ENCODE results near the gene SLC26A4. TPM values are rescaled to one million over a fixed set of nuclear protein-coding genes. Genes with fewer than 3 reads are reported as not detected.
"Not testable (repeated sequence)": the region's sequence is repeated elsewhere in the genome, so short reads cannot be mapped to it uniquely, and the experiment has no call there.

SLC26A4 gene
- total RNA-seq, 6 donors from 2014 or later: 0.11 to 1.0 (median 0.56) TPM

- Histone ChIP-seq H3K27me3 (no peaks in the 10 kb centered on the region), H3K9me3 (no peaks in the 10 kb centered on the region), H3K4me1 (no peaks in the 10 kb centered on the region), H3K27ac (no peak overlapping the region), H3K4me3 (no peak overlapping the region), H3K36me3 (no peaks in the 10 kb centered on the region)
- TF ChIP-seq POLR2A (IDR thresholded peaks at IDR 0.05): no peak
- no peak for TF ChIP-seq POLR2AphosphoS5 (IDR thresholded peaks at IDR 0.05)
- TF ChIP-seq EP300 (IDR thresholded peaks at IDR 0.05): no peak
- TF ChIP-seq CTCF (IDR thresholded peaks at IDR 0.05): no peak
- no peak for DNase-seq
- 90% methylated on average over 1 of the region's 1 CpG for WGBS, 2 donors
- no peak for ATAC-seq (ENCODE audit: low FRiP score in 2 of 2)
Measured at GRCh38 chr7:107638594-107638993, 22.0 kb upstream of the SLC26A4 start.

- not testable (repeated sequence) for H3K4me3 ChIP-seq; H3K36me3 ChIP-seq; H3K4me1 ChIP-seq; ATAC-seq (ENCODE audit: low FRiP score in 2 of 2); H3K27ac ChIP-seq; DNase-seq; H3K27me3 ChIP-seq; H3K9me3 ChIP-seq
- WGBS, 2 donors: 79 to 96% methylated on average over 2 of the region's 2 CpGs
Measured at GRCh38 chr7:107639070-107639469, 21.6 kb upstream of the SLC26A4 start.

GRCh38 chr7:107641676-107642075 is 19.0 kb upstream of the SLC26A4 start:
- no peak for ATAC-seq (ENCODE audit: low FRiP score in 2 of 2)

GRCh38 chr7:107642501-107642900 is 18.1 kb upstream of the SLC26A4 start:
- no peak overlapping the region for H3K27ac ChIP-seq
- DNase-seq (no peak), ATAC-seq (ENCODE audit: low FRiP score in 2 of 2) (no peak)
- WGBS, 2 donors: 47 to 75% methylated on average over 2 to 4 of the region's 4 CpGs
- TF ChIP-seq POLR2AphosphoS5 (IDR thresholded peaks at IDR 0.05): no peak
- TF ChIP-seq POLR2A (IDR thresholded peaks at IDR 0.05): no peak
- no peak for TF ChIP-seq EP300 (IDR thresholded peaks at IDR 0.05)
- no peak for TF ChIP-seq CTCF (IDR thresholded peaks at IDR 0.05)
- H3K4me1 ChIP-seq: peaks cover 0 to 7% (median 3%) of the 10 kb centered on the region in 4 donors
- no peaks in the 10 kb centered on the region for H3K9me3 ChIP-seq
- H3K4me3 ChIP-seq: no peak overlapping the region
- no peaks in the 10 kb centered on the region for H3K36me3 ChIP-seq
- H3K27me3 ChIP-seq: no peaks in the 10 kb centered on the region

More at GRCh38 chr7:107641676-107642075, 19.0 kb upstream of the SLC26A4 start:
- Histone ChIP-seq H3K9me3 (no peaks in the 10 kb centered on the region), H3K36me3 (no peaks in the 10 kb centered on the region), H3K27ac (no peak overlapping the region), H3K27me3 (no peaks in the 10 kb centered on the region), H3K4me3 (no peak overlapping the region), H3K4me1 (peaks cover 0 to 7% (median 3%) of the 10 kb centered on the region in 4 donors)
- TF ChIP-seq POLR2AphosphoS5 (IDR thresholded peaks at IDR 0.05) (no peak), POLR2A (IDR thresholded peaks at IDR 0.05) (no peak), EP300 (IDR thresholded peaks at IDR 0.05) (no peak), CTCF (IDR thresholded peaks at IDR 0.05) (no peak)
- 93 to 100% methylated on average over 1 of the region's 1 CpG for WGBS, 2 donors
- no peak for DNase-seq

GRCh38 chr7:107643407-107643806 is 17.2 kb upstream of the SLC26A4 start:
- H3K4me1 ChIP-seq: peaks cover 0 to 7% (median 3%) of the 10 kb centered on the region in 4 donors
- H3K27me3 ChIP-seq: no peaks in the 10 kb centered on the region
- H3K9me3 ChIP-seq: no peaks in the 10 kb centered on the region
- WGBS, 2 donors: 60 to 76% methylated on average over 1 of the region's 1 CpG
- H3K4me3 ChIP-seq: no peak overlapping the region
- DNase-seq (no peak), ATAC-seq (ENCODE audit: low FRiP score in 2 of 2) (no peak)
- TF ChIP-seq POLR2AphosphoS5 (IDR thresholded peaks at IDR 0.05) (no peak), POLR2A (IDR thresholded peaks at IDR 0.05) (no peak), CTCF (IDR thresholded peaks at IDR 0.05) (no peak), EP300 (IDR thresholded peaks at IDR 0.05) (no peak)
- H3K36me3 ChIP-seq: no peaks in the 10 kb centered on the region
- H3K27ac ChIP-seq: no peak overlapping the region
